GM12878 (cell line): ENCODE measurements around the gene LRRC73. TPM values are rescaled to one million over a fixed set of nuclear protein-coding genes. Genes with fewer than 3 reads are reported as not detected.

Experiments used
- ATAC-seq: fragments of 200-7000 bp; cut with Tn5 transposase; 3 replicates; pipeline ENCODE4 v1.9.1; 2020; ENCODE audit warnings: mild to moderate bottlenecking, moderate library complexity
- BruUV-seq: library from RNA; stranded (reverse); fragments of 400-500 nt; replicated peaks from 2 replicates; lab custom pipeline; 2021; lab: Mats Ljungman, UMichigan
- CTCF ChIA-PET: fragments of 300-600 bp; sonication (Branson Sonifier 250); formaldehyde crosslinking; extraction: SDS; loops from one replicate; lab custom pipeline; 2021; ENCODE audit warnings: inconsistent platforms; lab: Yijun Ruan, JAX
- POLR2A ChIA-PET: fragments of 350-600 bp; formaldehyde crosslinking; extraction: SDS; loops from one replicate; lab custom pipeline; 2021; ENCODE audit warnings: inconsistent platforms; lab: Charles Lee
- RAD21 ChIA-PET: fragments of 300-600 bp; sonication (Branson Sonifier 250); formaldehyde crosslinking; loops from one replicate; lab custom pipeline; 2023; ENCODE audit warnings: antibody characterized with exemption; ENCODE audit not compliant: unreplicated experiment; lab: Charles Lee
- SMC1A ChIA-PET: fragments of 300-600 bp; sonication (Branson Sonifier 250); formaldehyde crosslinking; loops from one replicate; lab custom pipeline; 2023; ENCODE audit not compliant: unreplicated experiment, uncharacterized antibody; lab: Charles Lee
- DNase-seq: peaks from one replicate; pipeline ENCODE4 v3.0.0-alpha.2; 2011; ENCODE audit warnings: low read depth, low spot score
- FAIRE-seq: peaks from 3 replicates; lab custom pipeline; 2011; peaks lifted over from hg19 to GRCh38; lab: Jason Lieb, UNC
- H2AFZ ChIP-seq: 2 replicates; pipeline ENCODE4 v1.6.0; 2011; ENCODE audit warnings: low read depth, low read length, control low read depth; ENCODE audit not compliant: control insufficient read depth
- H3K27ac ChIP-seq: 2 replicates; pipeline ENCODE4 v1.5.1; 2011; ENCODE audit warnings: control low read depth; ENCODE audit not compliant: control insufficient read depth, insufficient read depth
- H3K27me3 ChIP-seq, 2 experiments: replicated peaks in 1 of 2; 2 replicates each; pipeline versions ENCODE4 v1.6.0 to v1.6.1; 2011; ENCODE audit warnings: low read length in 1 of 2; ENCODE audit not compliant: control insufficient read depth in 2 of 2, insufficient read depth in 2 of 2
- H3K36me3 ChIP-seq, 2 experiments: 2 replicates each; pipeline ENCODE4 v1.5.1; 2011; ENCODE audit warnings: low read length in 1 of 2; ENCODE audit not compliant: control insufficient read depth in 2 of 2, insufficient read depth in 2 of 2
- H3K4me1 ChIP-seq: 2 replicates; pipeline ENCODE4 v1.6.1; 2011; ENCODE audit warnings: mild to moderate bottlenecking, low read length, moderate library complexity, mixed read lengths; ENCODE audit not compliant: control insufficient read depth, insufficient read depth
- H3K4me2 ChIP-seq: 2 replicates; pipeline ENCODE4 v1.6.0; 2011; ENCODE audit warnings: control low read depth; ENCODE audit not compliant: control insufficient read depth, insufficient read depth
- H3K4me3 ChIP-seq: fragments of 200-600 bp; sonication (generic); 2 replicates; pipeline ENCODE4 v1.5.1; 2016
- H3K79me2 ChIP-seq: 2 replicates; pipeline ENCODE4 v1.6.0; 2011; ENCODE audit warnings: low read length; ENCODE audit not compliant: control insufficient read depth, insufficient read depth
- H3K9ac ChIP-seq: 2 replicates; pipeline ENCODE4 v1.8.0; 2011; ENCODE audit warnings: low read length, control low read depth, mixed read lengths; ENCODE audit not compliant: control insufficient read depth, insufficient read depth
- H3K9me3 ChIP-seq: replicated peaks from 3 replicates; pipeline ENCODE4 v1.5.1; 2011; ENCODE audit warnings: mild to moderate bottlenecking, low read length; ENCODE audit not compliant: control insufficient read depth, insufficient read depth
- H4K20me1 ChIP-seq: 2 replicates; pipeline ENCODE4 v1.6.0; 2011; ENCODE audit not compliant: control insufficient read depth, insufficient read depth
- EGR1 ChIP-seq, 2 experiments: IDR thresholded peaks; 1 replicate in 1 of 2; 2 replicates in 1 of 2; pipeline ENCODE4 v1.6.1; 2011 to 2012; ENCODE audit warnings: low read depth in 2 of 2, low read length in 2 of 2, borderline replicate concordance in 1 of 2, mild to moderate bottlenecking in 1 of 2, moderate library complexity in 1 of 2
- KDM1A ChIP-seq: fragments of 200-600 bp; sonication (generic); IDR thresholded peaks from 2 replicates; pipeline ENCODE4 v1.6.1; 2016; ENCODE audit warnings: borderline replicate concordance
- NFIC ChIP-seq: IDR thresholded peaks from 2 replicates; pipeline ENCODE4 v1.6.1; 2012; ENCODE audit warnings: low read depth, mild to moderate bottlenecking, inconsistent platforms, low read length, moderate library complexity
- NR2C2 ChIP-seq: IDR thresholded peaks from 2 replicates; pipeline ENCODE4 v1.6.1; 2011; ENCODE audit warnings: borderline replicate concordance, low read depth; ENCODE audit not compliant: control insufficient read depth, insufficient read length
- RAD21 ChIP-seq: IDR thresholded peaks from 2 replicates; pipeline ENCODE4 v1.6.1; 2011; ENCODE audit warnings: mild to moderate bottlenecking, low read depth, low read length, moderate library complexity; ENCODE audit not compliant: insufficient read depth
- RAD51 ChIP-seq: fragments of 450-650 bp; IDR thresholded peaks from 2 replicates; pipeline ENCODE4 v1.6.1; 2016; ENCODE audit warnings: moderate library complexity, mild to moderate bottlenecking, inconsistent platforms
- RELA ChIP-seq: fragments of 450-650 bp; IDR thresholded peaks from 2 replicates; pipeline ENCODE4 v1.8.0; 2014; ENCODE audit warnings: borderline replicate concordance; ENCODE audit not compliant: partially characterized antibody
- SMARCA5 ChIP-seq: fragments of 450-650 bp; IDR thresholded peaks from 2 replicates; pipeline ENCODE4 v1.6.1; 2017; ENCODE audit warnings: mild to moderate bottlenecking
- SREBF1 ChIP-seq: IDR thresholded peaks from 2 replicates; pipeline ENCODE4 v1.6.1; 2012; ENCODE audit warnings: mild to moderate bottlenecking, low read length
- TCF12 ChIP-seq: IDR thresholded peaks from 2 replicates; pipeline ENCODE4 v1.6.1; 2011; ENCODE audit warnings: low read depth, mild to moderate bottlenecking, low read length
- TCF3 ChIP-seq: IDR thresholded peaks from 2 replicates; pipeline ENCODE4 v1.6.1; 2012; ENCODE audit warnings: low read depth, mild to moderate bottlenecking, low read length, borderline replicate concordance; ENCODE audit not compliant: insufficient read depth
- YY1 ChIP-seq: IDR thresholded peaks from 2 replicates; pipeline ENCODE4 v1.6.1; 2011; ENCODE audit warnings: low read depth, mild to moderate bottlenecking, low read length
- WGBS: methylation state at CpG from one replicate; pipeline ENCODE4 v1.1.6; 2016; ENCODE audit warnings: low lambda C conversion rate; ENCODE audit not compliant: insufficient replicate concordance, insufficient coverage; ENCODE audit errors: missing lambda C conversion rate; 5-methylcytosine and 5-hydroxymethylcytosine counted together
- in situ Hi-C: fragments of 300-500 bp; cut with MboI; formaldehyde crosslinking; loops from 9 replicates; pipeline ENCODE4 v1.14.3; 2018; ENCODE audit warnings: mixed read lengths
- intact Hi-C: fragments of 100-400 bp; cut with micrococcal nuclease; formaldehyde crosslinking; loops from one replicate; pipeline ENCODE4 v1.14.2; 2022; ENCODE audit not compliant: unreplicated experiment
- polyA plus RNA-seq, 11 experiments: library from polyadenylated mRNA; depleted of rRNA in 4 of 11; unstranded in 6 of 11; stranded (reverse) in 5 of 11; fragments of >200 nt; fragmentation: Nextera tagmentation in 4 of 11; fragmentation: Illumina TruSeq in 1 of 11; extraction: Ambion mirVana in 4 of 11; extraction: Trizol in 1 of 11; gene quantifications; 1 replicate in 1 of 11; 2 replicates in 10 of 11; pipeline versions ENCODE4 v1.2.1 to v1.2.3, GENCODE V29; 2011 to 2016; ENCODE audit warnings: inconsistent platforms in 2 of 11, missing spikeins in 2 of 11, low read depth in 1 of 11
- total RNA-seq, 4 experiments: library from RNA; depleted of rRNA in 3 of 4; stranded (reverse); fragments of >200 nt in 3 of 4; fragmentation: Illumina TruSeq in 1 of 4; extraction: Trizol in 1 of 4; gene quantifications; 2 replicates each; pipeline versions ENCODE4 v1.2.1 to v1.2.3, GENCODE V29; 2013 to 2021
- TF ChIP-seq, protein P1 (sequence below): fragments of 450-650 bp; IDR thresholded peaks from 2 replicates; pipeline ENCODE4 v1.6.1; 2018; ENCODE audit warnings: mild to moderate bottlenecking, low read depth, moderate library complexity; ENCODE audit not compliant: partially characterized antibody
- TF ChIP-seq, protein P2 (sequence below): IDR thresholded peaks from 2 replicates; pipeline ENCODE4 v1.6.1; 2011; ENCODE audit warnings: low read depth, mild to moderate bottlenecking, low read length, moderate library complexity, borderline replicate concordance; ENCODE audit errors: extremely low read depth
- TF ChIP-seq, protein P3 (sequence below), 3 experiments: IDR thresholded peaks in 2 of 3; conservative IDR thresholded peaks in 1 of 3; 2 replicates each; pipeline ENCODE4 v1.5.1; 2011; ENCODE audit warnings: low read depth in 3 of 3, low read length in 3 of 3, mild to moderate bottlenecking in 3 of 3, control low read depth in 2 of 3, moderate library complexity in 2 of 3, inconsistent platforms in 1 of 3, mixed read lengths in 1 of 3; ENCODE audit not compliant: control insufficient read depth in 2 of 3, insufficient read depth in 1 of 3; ENCODE audit errors: extremely low read depth in 1 of 3

The LRRC73 gene
- total and polyA plus RNA-seq, 10 of the 15 experiments (the other 5 are each of a cell fraction or from before 2014, with no cell fraction given), result 0.13 TPM; not detected in 9

DNA sequence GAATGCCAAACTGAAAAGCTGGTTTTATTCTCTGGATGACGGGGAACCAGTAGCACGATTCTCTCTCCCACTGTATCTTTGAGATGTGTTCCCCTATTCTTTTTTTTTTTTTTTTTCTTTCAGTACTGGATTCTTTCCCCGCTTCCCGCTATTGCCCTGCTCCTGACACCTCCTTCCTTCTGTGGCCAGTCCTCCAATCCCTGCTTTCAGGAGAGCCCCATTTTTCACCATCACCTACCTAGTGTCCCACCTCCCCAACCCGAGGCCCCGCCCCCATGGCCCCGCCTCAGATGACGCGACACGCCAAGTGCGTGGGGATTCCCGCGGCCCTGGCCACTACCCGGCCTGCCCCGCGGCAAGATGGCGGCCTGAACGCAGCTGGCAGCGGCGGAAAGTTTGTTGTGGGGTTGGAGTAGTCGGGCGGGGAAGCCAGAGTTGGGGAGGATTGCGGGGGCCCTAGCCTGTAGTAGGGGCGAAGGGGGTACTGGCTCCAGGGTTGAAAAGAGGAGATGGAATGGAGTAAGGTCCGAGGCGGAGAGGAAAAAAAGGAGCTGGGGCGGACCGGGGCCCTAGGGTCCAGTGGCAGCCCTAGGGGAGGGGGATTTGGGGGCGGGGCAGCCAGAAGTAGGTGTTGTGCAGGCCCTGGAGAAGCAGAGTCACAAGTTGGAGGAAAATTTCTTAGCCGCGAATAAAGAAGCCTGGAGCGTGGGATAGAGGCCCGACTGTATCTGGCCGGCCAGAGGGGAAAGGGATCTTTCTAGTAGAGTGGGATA, 32.7 kb downstream of the LRRC73 start, which contains the start of gene TJAP1:
TJAP1 (plus strand) TSS at position 336 of the 773 bp plus-strand sequence. CDS start 21,432 bp downstream, outside the sequence.
- BruUV-seq, result no TSS peak
- Histone ChIP-seq H4K20me1 (no peaks in the 10 kb centered on the region), H3K27ac (peak within 1 kb of the TSS; percentile 41), H3K4me3 (peak within 1 kb of the TSS; percentile 91), H3K4me1 (peaks cover 4% of the 10 kb centered on the region), H3K79me2 (peaks cover 10% of the 10 kb centered on the region), H3K27me3 (no peaks in the 10 kb centered on the region), H3K4me2 (peak within 1 kb of the TSS; percentile 95), H3K9ac (peak within 1 kb of the TSS; percentile 82), H3K9me3 (no peaks in the 10 kb centered on the region), H2AFZ (peak within 1 kb of the TSS; percentile 96), H3K36me3 (no peaks in the 10 kb centered on the region)
- in situ Hi-C loops (no loop called here), intact Hi-C loops (no loop called here)
- ATAC-seq (peak; percentile 99), DNase-seq (peak; percentile 36), FAIRE-seq (no peak)
- CTCF ChIA-PET, result interaction anchor here (0.6 to 1.4 kb wide), 4 partner anchors 29 to 751 kb away, joined by 3 to 10 read pairs (median 4); no protein-coding TSS in a partner anchor
- SMC1A ChIA-PET, result interaction anchor here (0.5 to 1.5 kb wide), 5 partner anchors 17 to 730 kb away, joined by 3 to 4 read pairs (median 3); no protein-coding TSS in a partner anchor
- WGBS, result 4% methylated on average over 32 of the region's 34 CpGs
- RAD21 ChIA-PET, result interaction anchor here (1.1 to 1.2 kb wide), 3 partner anchors 24 to 139 kb away, joined by 3 read pairs; partner anchors contain the start of genes POLR1C and YIPF3
- POLR2A ChIA-PET, result interaction anchor here (0.6 to 1.7 kb wide), 18 partner anchors 12 to 493 kb away, joined by 3 to 6 read pairs (median 3); partner anchors contain the start of genes DLK2, POLR1C and PPP2R5D
- TF ChIP-seq, protein P1, sequence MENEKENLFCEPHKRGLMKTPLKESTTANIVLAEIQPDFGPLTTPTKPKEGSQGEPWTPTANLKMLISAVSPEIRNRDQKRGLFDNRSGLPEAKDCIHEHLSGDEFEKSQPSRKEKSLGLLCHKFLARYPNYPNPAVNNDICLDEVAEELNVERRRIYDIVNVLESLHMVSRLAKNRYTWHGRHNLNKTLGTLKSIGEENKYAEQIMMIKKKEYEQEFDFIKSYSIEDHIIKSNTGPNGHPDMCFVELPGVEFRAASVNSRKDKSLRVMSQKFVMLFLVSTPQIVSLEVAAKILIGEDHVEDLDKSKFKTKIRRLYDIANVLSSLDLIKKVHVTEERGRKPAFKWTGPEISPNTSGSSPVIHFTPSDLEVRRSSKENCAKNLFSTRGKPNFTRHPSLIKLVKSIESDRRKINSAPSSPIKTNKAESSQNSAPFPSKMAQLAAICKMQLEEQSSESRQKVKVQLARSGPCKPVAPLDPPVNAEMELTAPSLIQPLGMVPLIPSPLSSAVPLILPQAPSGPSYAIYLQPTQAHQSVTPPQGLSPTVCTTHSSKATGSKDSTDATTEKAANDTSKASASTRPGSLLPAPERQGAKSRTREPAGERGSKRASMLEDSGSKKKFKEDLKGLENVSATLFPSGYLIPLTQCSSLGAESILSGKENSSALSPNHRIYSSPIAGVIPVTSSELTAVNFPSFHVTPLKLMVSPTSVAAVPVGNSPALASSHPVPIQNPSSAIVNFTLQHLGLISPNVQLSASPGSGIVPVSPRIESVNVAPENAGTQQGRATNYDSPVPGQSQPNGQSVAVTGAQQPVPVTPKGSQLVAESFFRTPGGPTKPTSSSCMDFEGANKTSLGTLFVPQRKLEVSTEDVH, result no peak
- peak; percentile 60 for TF ChIP-seq RELA
- TF ChIP-seq SMARCA5, result no peak
- TF ChIP-seq, protein P2, sequence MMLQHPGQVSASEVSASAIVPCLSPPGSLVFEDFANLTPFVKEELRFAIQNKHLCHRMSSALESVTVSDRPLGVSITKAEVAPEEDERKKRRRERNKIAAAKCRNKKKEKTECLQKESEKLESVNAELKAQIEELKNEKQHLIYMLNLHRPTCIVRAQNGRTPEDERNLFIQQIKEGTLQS, result no peak
- TF ChIP-seq RAD51, result no peak
- TF ChIP-seq RAD21, result no peak
- peak; percentile 81 for TF ChIP-seq TCF12
- TF ChIP-seq SREBF1, result no peak
- no peak for TF ChIP-seq NFIC
- TF ChIP-seq TCF3, result peak; percentile 78
- TF ChIP-seq, protein P3, sequence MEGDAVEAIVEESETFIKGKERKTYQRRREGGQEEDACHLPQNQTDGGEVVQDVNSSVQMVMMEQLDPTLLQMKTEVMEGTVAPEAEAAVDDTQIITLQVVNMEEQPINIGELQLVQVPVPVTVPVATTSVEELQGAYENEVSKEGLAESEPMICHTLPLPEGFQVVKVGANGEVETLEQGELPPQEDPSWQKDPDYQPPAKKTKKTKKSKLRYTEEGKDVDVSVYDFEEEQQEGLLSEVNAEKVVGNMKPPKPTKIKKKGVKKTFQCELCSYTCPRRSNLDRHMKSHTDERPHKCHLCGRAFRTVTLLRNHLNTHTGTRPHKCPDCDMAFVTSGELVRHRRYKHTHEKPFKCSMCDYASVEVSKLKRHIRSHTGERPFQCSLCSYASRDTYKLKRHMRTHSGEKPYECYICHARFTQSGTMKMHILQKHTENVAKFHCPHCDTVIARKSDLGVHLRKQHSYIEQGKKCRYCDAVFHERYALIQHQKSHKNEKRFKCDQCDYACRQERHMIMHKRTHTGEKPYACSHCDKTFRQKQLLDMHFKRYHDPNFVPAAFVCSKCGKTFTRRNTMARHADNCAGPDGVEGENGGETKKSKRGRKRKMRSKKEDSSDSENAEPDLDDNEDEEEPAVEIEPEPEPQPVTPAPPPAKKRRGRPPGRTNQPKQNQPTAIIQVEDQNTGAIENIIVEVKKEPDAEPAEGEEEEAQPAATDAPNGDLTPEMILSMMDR (IDR thresholded peaks at IDR 0.05 in 2 of 3, conservative IDR thresholded peaks at IDR 0.05 in 1 of 3; ENCODE audit: control insufficient read depth in 2 of 3, extremely low read depth in 1 of 3, insufficient read depth in 1 of 3, low read depth in 3 of 3, low read length in 3 of 3), result no peak
- peak; percentile 98 for TF ChIP-seq YY1
- 0 out of 3 replicates have a peak, but pooled peaks of 1 of the 2 experiments have one; percentile 21 for TF ChIP-seq EGR1 (IDR thresholded peaks at IDR 0.05; ENCODE audit: borderline replicate concordance in 1 of 2, low read depth in 2 of 2, low read length in 2 of 2)
- TF ChIP-seq KDM1A, result no peak
- TF ChIP-seq NR2C2, result no peak
